Measurements from ENCODE around the gene YIPF3. TPM values are rescaled to one million over a fixed set of nuclear protein-coding genes. Genes with fewer than 3 reads are reported as not detected.
A peak's percentile ranks its signal among the peaks of the same experiment; 100 is the strongest.

Gene YIPF3
- total RNA-seq (82.1 and 92.6 TPM in 2 replicates), polyA plus RNA-seq (64.3 and 107 TPM in 2 replicates), polyA minus RNA-seq (39.8 and 65.4 TPM in 2 replicates)
- 42.9 TPM for total RNA-seq (2013)

DNA sequence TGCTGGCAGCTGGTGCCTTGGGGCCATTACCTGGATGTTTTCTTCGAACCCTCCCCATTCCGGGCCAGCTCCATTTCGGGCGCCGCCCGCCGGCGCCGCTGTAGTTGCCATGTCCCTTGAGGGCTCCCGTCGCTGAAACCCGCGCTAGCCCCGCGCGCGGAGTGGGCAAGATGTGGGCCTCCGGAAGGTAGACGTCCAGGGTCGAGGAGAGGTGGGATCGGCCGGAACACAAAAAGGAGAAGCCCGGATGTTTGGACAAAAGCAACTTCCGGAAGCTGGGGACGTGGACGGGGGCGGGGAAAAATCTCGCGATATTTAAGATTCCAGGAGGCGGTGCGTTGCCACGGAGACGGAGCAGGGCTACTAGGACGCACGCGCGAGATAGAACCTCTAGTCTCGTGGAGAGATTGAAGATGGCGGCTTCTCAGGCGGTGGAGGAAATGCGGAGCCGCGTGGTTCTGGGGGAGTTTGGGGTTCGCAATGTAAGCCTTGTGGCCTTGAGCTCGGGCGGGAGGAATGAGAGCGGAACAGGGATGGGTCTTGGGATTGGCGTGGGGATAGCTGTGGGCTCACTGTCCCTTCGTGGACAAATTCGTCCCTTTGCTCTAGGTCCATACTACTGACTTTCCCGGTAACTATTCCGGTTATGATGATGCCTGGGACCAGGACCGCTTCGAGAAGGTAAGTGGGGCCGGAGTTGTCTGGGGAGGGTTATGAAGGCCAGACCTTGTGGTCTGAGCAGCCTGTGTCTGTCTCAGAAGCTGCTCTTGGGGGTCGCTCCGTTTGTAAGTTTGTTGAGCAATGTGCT is at the start of gene YIPF3, which contains the start of gene POLR1C:
Gene YIPF3, minus strand, starts transcription at position 230 of the 808 bp plus-strand sequence. Its CDS starts 119 bp downstream, at position 111.
Gene POLR1C, plus strand, starts transcription at position 393 of the 808 bp plus-strand sequence. Its CDS starts 21 bp downstream, at position 414.
- Histone ChIP-seq H3K9me3 (ENCODE audit: control extremely low read depth in 1 of 3, control insufficient read depth in 2 of 3, insufficient read depth in 1 of 3, low read length in 2 of 3) (no peaks in the 10 kb centered on the region), H2AFZ (ENCODE audit: insufficient read depth, low read depth, low read length, poor library complexity, severe bottlenecking) (peak within 1 kb of the TSS; percentile 90), H3K4me1 (ENCODE audit: control insufficient read depth in 2 of 2, insufficient read depth in 2 of 2, low read length in 2 of 2) (peaks cover 28 to 36% of the 10 kb centered on the region in 2 donors), H3K27me3 (replicated peaks in 1 of 4; ENCODE audit: control extremely low read depth in 1 of 4, control insufficient read depth in 3 of 4, insufficient read depth in 4 of 4, low read length in 3 of 4) (no peaks in the 10 kb centered on the region), H3K79me2 (ENCODE audit: control insufficient read depth, insufficient read depth, low read length) (peaks cover 49% of the 10 kb centered on the region), H4K20me1 (ENCODE audit: control insufficient read depth, insufficient read depth, low read length, poor library complexity, severe bottlenecking) (peaks cover 23% of the 10 kb centered on the region), H3K36me3 (replicated peaks in 1 of 2; ENCODE audit: control extremely low read depth in 1 of 2, control insufficient read depth in 1 of 2, extremely low read depth in 1 of 2, insufficient read depth in 2 of 2, low read length in 1 of 2) (peaks cover 4 to 62% of the 10 kb centered on the region in 2 experiments), H3K4me3 (ENCODE audit: control extremely low read depth in 1 of 5, extremely low read depth in 1 of 5, insufficient read depth in 1 of 5, low read depth in 2 of 5, low read length in 4 of 5) (peak within 1 kb of the TSS; percentile 78 to 98 (median 91)), H3K9ac (ENCODE audit: low read length) (peak within 1 kb of the TSS; percentile 97), H3K4me2 (replicated peaks; ENCODE audit: low read depth, low read length, poor library complexity, severe bottlenecking) (peak within 1 kb of the TSS; percentile 94), H3K27ac (ENCODE audit: low read length in 2 of 2) (peak within 1 kb of the TSS; percentile 65 to 91)
- Mint-ChIP-seq H3K9me3 (ENCODE audit: insufficient read depth) (no peaks in the 10 kb centered on the region), H3K27me3 (no peaks in the 10 kb centered on the region), H3K4me1 (peaks cover 27% of the 10 kb centered on the region), H3K4me3 (no peak within 1 kb of the TSS), H3K27ac (no peak within 1 kb of the TSS)
- CTCF ChIA-PET: interaction anchor here (0.9 to 3.9 kb wide), 3 partner anchors 10 to 253 kb away, joined by 3 to 32 read pairs (median 3); no protein-coding TSS in a partner anchor
- peak; percentile 96 for ATAC-seq (ENCODE audit: low read depth)
- under 1% methylated on average over 57 of the region's 57 CpGs for WGBS (ENCODE audit: insufficient coverage)
- TF ChIP-seq EZH2 (IDR thresholded peaks at IDR 0.05; ENCODE audit: borderline replicate concordance, insufficient read depth, low read depth, low read length, poor library complexity, severe bottlenecking): no peak
- TF ChIP-seq, protein P1, sequence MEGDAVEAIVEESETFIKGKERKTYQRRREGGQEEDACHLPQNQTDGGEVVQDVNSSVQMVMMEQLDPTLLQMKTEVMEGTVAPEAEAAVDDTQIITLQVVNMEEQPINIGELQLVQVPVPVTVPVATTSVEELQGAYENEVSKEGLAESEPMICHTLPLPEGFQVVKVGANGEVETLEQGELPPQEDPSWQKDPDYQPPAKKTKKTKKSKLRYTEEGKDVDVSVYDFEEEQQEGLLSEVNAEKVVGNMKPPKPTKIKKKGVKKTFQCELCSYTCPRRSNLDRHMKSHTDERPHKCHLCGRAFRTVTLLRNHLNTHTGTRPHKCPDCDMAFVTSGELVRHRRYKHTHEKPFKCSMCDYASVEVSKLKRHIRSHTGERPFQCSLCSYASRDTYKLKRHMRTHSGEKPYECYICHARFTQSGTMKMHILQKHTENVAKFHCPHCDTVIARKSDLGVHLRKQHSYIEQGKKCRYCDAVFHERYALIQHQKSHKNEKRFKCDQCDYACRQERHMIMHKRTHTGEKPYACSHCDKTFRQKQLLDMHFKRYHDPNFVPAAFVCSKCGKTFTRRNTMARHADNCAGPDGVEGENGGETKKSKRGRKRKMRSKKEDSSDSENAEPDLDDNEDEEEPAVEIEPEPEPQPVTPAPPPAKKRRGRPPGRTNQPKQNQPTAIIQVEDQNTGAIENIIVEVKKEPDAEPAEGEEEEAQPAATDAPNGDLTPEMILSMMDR (IDR thresholded peaks at IDR 0.05): no peak
- peak; percentile 97 for DNase-seq
- intact Hi-C loops (cut with micrococcal nuclease): loop anchor here (1.0 to 10.0 kb wide), 7 partner anchors 40 to 592 kb away; partner anchors contain the start of genes ABCC10, CNPY3, GTPBP2 and POLH
- POLR2A ChIA-PET: interaction anchor here (0.6 to 1.3 kb wide), 3 partner anchors 90 to 1782 kb away, joined by 3 to 6 read pairs (median 5); partner anchors contain the start of genes ABCC10 and GTPBP2

Measured in B cell (primary cell).